Activated CD8-positive, alpha-beta memory T cell treated with anti-CD3 and anti-CD28 coated beads for 48 hours (primary cell): ENCODE measurements around the gene SMARCC1.

ENCODE experiments used
- DNase-seq, 3 experiments: peaks; one replicate each; pipeline ENCODE4 v3.0.0-alpha.2; 2020; ENCODE audit warnings: low read depth in 2 of 3, low spot score in 2 of 3

Gene SMARCC1

DNA sequence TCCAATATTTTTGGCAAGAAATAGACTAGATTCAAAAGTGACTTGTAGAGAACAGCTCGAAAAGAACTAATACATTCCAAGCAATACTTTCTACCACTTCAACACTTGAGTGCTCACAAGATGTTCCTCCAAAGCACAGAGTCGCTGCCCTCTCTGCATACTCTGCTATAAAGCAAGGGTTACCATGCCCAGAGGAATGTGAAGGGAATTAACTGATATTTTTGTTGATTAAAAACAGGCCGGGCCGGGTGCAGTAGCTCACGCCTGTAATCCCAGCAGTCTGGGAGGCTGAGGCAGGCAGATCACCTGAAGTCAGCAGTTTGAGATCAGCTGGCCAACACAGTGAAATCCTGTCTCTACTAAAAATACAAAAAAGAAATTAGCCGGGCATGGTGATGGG lies 145.5 kb downstream of the SMARCC1 start:
- no peak for DNase-seq

DNA sequence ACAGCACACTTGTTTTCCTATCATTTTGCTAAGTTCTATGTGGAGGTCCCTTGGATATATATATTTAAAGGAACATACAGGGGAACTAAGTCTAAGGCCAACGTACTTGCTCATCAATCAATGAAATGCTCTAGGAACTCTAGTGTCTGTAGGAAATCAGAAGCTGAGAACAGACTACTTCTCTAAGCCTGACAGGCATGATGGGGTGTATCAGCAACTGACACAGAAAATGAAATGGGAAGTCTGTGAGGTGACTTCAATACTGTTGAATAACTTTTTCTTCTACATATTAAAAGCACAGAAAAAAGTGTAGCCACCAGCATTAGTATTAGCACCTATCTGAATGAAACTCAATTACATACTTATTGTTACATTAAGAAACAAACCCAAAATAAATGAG lies 146.2 kb downstream of the SMARCC1 start:
- DNase-seq = no peak

DNA sequence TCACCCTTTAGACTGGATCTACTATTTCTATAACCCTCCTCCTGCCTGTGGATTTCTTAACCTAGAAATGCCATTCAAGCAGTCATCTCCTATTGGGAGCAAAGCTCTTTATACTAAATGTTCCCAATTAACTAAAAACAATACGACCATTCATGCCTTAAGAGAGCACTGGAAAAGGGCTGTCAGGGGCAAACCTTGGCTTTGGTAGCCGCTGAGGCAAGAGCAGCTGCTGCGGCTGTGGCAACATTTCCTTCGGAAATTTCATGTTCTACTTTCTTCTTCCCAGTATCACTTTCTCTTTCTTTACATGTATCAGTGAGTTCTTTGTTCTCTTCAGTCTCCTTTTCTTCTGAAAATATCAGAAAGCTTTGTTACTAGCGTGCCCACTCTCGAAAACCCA lies 146.7 kb downstream of the SMARCC1 start:
- no peak for DNase-seq

DNA sequence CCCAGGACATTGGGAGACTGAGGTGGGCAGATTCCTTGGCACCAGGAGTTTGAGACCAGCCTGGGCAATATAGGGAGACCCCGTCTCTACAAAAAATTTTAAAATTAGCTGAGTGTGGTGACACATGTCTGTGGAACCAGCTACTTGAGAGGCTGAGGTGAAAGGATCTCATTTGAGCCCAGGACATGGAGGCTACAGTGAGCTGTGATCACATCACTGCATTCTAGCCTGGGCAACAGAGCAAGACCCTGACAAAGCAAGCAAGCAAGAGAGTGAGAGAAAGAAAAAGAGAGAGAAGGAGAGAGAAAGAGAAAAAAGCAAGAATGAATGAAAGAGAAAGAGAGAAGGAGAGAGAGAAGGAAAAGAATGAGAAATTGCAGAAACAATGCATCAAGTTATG lies 150.9 kb downstream of the SMARCC1 start:
- no peak for DNase-seq

DNA sequence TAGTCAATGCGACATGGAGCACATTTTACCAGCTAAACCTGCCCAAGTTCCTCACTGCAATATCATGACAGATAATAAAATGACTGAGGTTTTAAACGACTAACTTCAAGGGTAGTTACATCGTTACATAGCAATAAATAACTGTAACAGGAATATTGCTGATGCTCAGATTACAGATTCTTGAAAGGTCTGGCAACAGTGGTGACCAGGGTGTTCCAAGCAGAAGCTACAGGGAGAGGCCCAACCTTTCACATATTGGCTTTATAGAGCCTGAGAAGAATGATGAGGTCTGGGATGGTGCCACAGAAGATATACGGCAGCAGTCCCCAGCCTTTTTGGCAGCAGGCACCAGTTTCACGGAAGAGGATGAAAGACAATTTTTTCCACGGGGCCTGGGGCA lies 151.9 kb downstream of the SMARCC1 start:
- DNase-seq = no peak

DNA sequence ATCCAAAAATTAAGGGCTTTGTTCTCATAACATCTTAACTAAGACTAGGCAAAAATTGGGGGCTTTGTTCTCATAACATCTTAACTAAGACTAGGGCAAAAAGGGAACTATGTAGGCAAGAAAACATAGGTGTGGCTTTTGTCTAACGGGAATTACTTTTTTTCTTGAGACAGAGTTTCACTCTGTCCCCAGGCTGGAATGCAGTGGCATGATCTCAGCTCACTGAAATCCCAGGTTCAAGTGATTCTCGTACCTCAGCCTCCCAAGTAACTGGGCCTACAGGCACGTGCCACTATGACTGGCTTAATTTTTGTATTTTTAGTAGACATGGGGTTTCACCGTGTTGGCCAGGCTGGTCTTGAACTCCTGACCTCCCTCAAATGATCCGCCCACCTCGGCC lies 153.3 kb downstream of the SMARCC1 start:
- no peak for DNase-seq

GRCh38 chr3:47622671-47623461 lies 158.8 kb downstream of the SMARCC1 start:
- DNase-seq = no peak

GRCh38 chr3:47617086-47618010 lies 164.3 kb downstream of the SMARCC1 start:
- DNase-seq = no peak

DNA sequence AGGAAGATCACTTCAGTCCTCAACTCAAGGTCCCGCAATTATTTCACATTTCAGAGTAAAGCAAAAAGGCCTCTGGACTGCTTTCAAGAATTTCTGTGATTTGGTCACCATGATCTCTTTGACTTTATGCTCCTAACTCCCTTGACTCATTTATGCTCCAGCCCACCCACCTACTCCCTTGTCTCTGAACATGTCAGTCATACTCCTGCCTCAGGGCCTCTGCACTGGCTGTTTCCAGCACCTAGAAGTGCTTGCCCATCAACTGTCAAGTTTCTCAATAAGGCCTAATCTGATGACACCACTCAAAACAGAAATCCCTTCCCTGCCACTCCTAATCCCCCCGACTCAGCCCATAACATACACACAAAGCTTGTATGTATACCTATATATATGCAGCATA lies 166.9 kb downstream of the SMARCC1 start:
- no peak for DNase-seq

- no peak for DNase-seq
These were observed 168.0 kb downstream of the SMARCC1 start for GRCh38 chr3:47613722-47614121.

DNA sequence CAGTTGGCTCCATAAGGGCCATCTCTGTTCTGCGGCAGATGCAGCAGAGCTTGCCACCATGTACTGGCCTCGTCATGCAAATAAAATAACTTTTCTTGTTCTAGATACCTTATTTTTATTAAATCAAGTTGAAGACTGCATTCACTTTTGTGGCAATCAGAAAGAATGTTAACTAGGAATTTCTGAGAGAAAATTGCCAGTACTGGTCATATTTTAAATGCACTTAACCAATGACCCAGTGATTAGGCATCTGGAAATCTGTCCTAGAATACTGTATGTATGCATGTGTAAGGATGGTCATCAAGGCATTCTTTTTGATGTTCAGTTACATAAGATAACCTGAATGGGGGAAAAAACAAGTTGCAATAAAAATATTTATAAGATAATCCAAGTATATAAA lies 168.8 kb downstream of the SMARCC1 start:
- no peak for DNase-seq

- no peak for DNase-seq
These were observed 169.5 kb downstream of the SMARCC1 start for GRCh38 chr3:47612178-47612577.

GRCh38 chr3:47611576-47611975 lies 170.1 kb downstream of the SMARCC1 start:
- DNase-seq = no peak

DNA sequence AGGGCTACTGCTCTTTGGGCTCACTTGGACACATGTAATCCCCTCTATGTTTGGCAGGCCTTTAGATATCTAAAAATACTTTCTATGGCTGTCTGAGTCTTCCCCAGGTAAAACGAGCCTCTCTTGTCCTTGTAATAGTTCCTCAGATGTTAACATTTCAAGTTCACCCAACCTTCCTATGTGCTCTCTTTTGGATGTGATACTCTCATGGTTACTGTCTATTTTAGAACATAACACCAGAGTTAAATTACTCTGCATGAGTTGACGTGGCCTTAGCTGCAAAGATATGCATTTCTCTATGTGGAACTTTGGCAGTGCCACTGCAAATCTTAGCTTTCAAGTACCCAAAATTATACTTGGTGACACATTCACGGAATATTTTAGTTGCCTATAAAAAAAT lies 171.1 kb downstream of the SMARCC1 start:
- DNase-seq = no peak

- no peak for DNase-seq
These were observed 174.4 kb downstream of the SMARCC1 start for GRCh38 chr3:47607335-47607734.

DNA sequence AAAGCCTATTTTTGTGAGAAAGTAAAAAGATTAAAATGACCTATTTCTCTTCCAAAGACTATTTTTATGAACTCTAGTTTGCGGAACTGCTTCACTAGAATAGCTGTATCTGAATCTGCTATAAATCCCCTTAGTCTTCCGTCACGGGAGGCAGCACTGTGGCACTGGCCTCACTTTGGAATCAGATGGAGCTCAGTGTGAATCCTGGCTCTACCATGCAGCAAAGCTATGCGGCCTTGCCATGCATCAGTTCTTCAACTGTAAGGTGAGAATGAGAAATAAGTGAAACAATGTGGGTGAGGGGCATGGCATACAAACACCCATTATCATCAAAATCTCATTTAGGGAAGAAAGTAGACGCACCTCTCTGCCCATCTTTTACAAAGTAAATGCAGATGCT lies 175.5 kb downstream of the SMARCC1 start:
- DNase-seq = no peak

GRCh38 chr3:47605652-47606051 lies 176.0 kb downstream of the SMARCC1 start:
- DNase-seq = no peak

DNA sequence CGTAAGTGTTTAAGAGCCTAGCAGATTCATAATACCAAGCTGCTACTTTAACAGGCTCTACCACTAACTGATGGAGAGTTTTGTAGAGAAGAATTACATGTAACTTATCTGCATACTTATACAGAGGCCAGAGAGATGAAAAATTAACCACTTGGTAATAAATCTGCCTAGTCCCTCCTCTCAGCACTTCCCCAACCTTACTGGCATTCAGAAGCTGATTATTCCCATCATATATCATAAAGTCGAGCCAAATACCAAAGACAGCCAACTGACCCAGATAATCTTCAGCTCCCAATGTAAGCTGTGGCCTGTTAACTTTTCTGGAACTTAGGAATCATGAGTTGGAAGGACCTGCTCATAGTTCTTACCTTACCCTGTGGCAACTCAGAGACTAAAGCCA lies 177.5 kb downstream of the SMARCC1 start:
- DNase-seq = no peak

- no peak for DNase-seq
These were observed 178.4 kb downstream of the SMARCC1 start for GRCh38 chr3:47603332-47603731.

- DNase-seq = no peak
These were observed 180.4 kb downstream of the SMARCC1 start for GRCh38 chr3:47601281-47601680.

DNA sequence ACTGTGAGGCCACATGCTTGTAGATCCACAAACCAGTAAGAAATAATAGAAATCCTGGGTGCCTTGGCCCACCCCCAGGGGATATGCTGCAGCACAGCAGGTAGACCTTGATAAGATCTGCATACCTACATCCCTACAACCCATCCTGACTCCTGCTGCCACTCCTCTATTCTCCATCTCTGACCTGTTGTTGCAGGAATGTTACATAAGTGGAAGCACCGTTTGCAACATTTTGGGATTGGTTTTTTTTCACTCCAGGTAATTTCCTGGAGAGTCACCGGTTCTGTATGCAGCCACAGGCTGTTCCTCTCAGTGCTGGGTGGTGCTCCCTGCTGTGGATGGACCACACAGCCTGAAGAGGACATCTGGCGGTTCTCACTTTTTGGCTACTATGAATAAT lies 186.9 kb downstream of the SMARCC1 start:
- DNase-seq = no peak

GRCh38 chr3:47592066-47592795 lies 189.5 kb downstream of the SMARCC1 start:
- no peak for DNase-seq
